ENCODE results near the gene THBS3.

The THBS3 gene

GRCh38 chr1:155183775-155184221 is 23.9 kb downstream of the THBS3 start:
- ChIA-PET POLR2A (interaction anchor here (0.9 to 1.3 kb wide), 2 partner anchors 10 to 11 kb away, joined by 8 to 11 read pairs; partner anchors contain the start of gene KRTCAP2), CTCF (interaction anchor here (1.0 to 1.9 kb wide), 2 partner anchors 10 to 11 kb away, joined by 3 to 7 read pairs; partner anchors contain the start of gene KRTCAP2)
- no peak for DNase-seq (ENCODE audit: extremely low spot score)
- TF ChIP-seq LEF1 (IDR thresholded peaks at IDR 0.05; ENCODE audit: borderline replicate concordance) (no peak), FOXK2 (IDR thresholded peaks at IDR 0.05) (no peak), BHLHE40 (IDR thresholded peaks at IDR 0.05; ENCODE audit: borderline replicate concordance) (no peak), ELF4 (IDR thresholded peaks at IDR 0.05) (no peak), TARDBP (IDR thresholded peaks at IDR 0.05) (no peak), SP1 (IDR thresholded peaks at IDR 0.05) (no peak), FOXA1 (IDR thresholded peaks at IDR 0.05) (no peak), FOXM1 (IDR thresholded peaks at IDR 0.05; ENCODE audit: borderline replicate concordance) (no peak), ZNF384 (IDR thresholded peaks at IDR 0.05) (no peak), NFRKB (IDR thresholded peaks at IDR 0.05) (no peak), ARNT (IDR thresholded peaks at IDR 0.05) (no peak), PKNOX1 (IDR thresholded peaks at IDR 0.05) (no peak)

- ChIA-PET POLR2A (no interaction called here), CTCF (interaction anchor here (0.6 kb wide), 1 partner anchor 120 kb away, joined by 3 read pairs; no protein-coding TSS in a partner anchor)
- DNase-seq (ENCODE audit: extremely low spot score): no peak
- TF ChIP-seq PKNOX1 (IDR thresholded peaks at IDR 0.05) (no peak), TARDBP (IDR thresholded peaks at IDR 0.05) (no peak), FOXK2 (IDR thresholded peaks at IDR 0.05) (no peak), ZNF384 (IDR thresholded peaks at IDR 0.05) (no peak), HDGF (IDR thresholded peaks at IDR 0.05; ENCODE audit: borderline replicate concordance) (no peak), SUZ12 (IDR thresholded peaks at IDR 0.05) (no peak), NFRKB (IDR thresholded peaks at IDR 0.05) (no peak), L3MBTL2 (conservative IDR thresholded peaks at IDR 0.05) (no peak), ELF4 (IDR thresholded peaks at IDR 0.05) (no peak), BHLHE40 (IDR thresholded peaks at IDR 0.05; ENCODE audit: borderline replicate concordance) (no peak), FOXA1 (IDR thresholded peaks at IDR 0.05) (no peak), ARNT (IDR thresholded peaks at IDR 0.05) (no peak), FOXM1 (IDR thresholded peaks at IDR 0.05; ENCODE audit: borderline replicate concordance) (no peak), SP1 (IDR thresholded peaks at IDR 0.05) (no peak), CTBP1 (IDR thresholded peaks at IDR 0.05; ENCODE audit: borderline replicate concordance) (no peak), LEF1 (IDR thresholded peaks at IDR 0.05; ENCODE audit: borderline replicate concordance) (no peak)
Observed at GRCh38 chr1:155182052-155182550, 25.6 kb downstream of the THBS3 start.

GRCh38 chr1:155181371-155182051 is 26.2 kb downstream of the THBS3 start:
- ChIA-PET CTCF (interaction anchor here (0.6 kb wide), 1 partner anchor 120 kb away, joined by 3 read pairs; no protein-coding TSS in a partner anchor), POLR2A (interaction anchor here (1.0 kb wide), 1 partner anchor 12 kb away, joined by 4 read pairs; no protein-coding TSS in a partner anchor)
- TF ChIP-seq FOXM1 (IDR thresholded peaks at IDR 0.05; ENCODE audit: borderline replicate concordance): no peak
- TF ChIP-seq FOXK2 (IDR thresholded peaks at IDR 0.05): no peak
- TF ChIP-seq SUZ12 (IDR thresholded peaks at IDR 0.05): no peak
- TF ChIP-seq FOXA1 (IDR thresholded peaks at IDR 0.05): no peak
- TF ChIP-seq BHLHE40 (IDR thresholded peaks at IDR 0.05; ENCODE audit: borderline replicate concordance): no peak
- no peak for TF ChIP-seq ZNF384 (IDR thresholded peaks at IDR 0.05)
- no peak for TF ChIP-seq PKNOX1 (IDR thresholded peaks at IDR 0.05)
- DNase-seq (ENCODE audit: extremely low spot score): no peak

GRCh38 chr1:155179112-155180031 is 28.3 kb downstream of the THBS3 start:
- DNase-seq (ENCODE audit: extremely low spot score): no peak
- POLR2A ChIA-PET: interaction anchor here (1.0 to 3.1 kb wide), 2 partner anchors 15 to 34 kb away, joined by 3 to 22 read pairs; no protein-coding TSS in a partner anchor
- no peak for TF ChIP-seq PKNOX1 (IDR thresholded peaks at IDR 0.05)
- TF ChIP-seq FOXA1 (IDR thresholded peaks at IDR 0.05): no peak
- no peak for TF ChIP-seq FOXK2 (IDR thresholded peaks at IDR 0.05)
- TF ChIP-seq SUZ12 (IDR thresholded peaks at IDR 0.05): no peak
- no peak for TF ChIP-seq ELF4 (IDR thresholded peaks at IDR 0.05)
- no peak for TF ChIP-seq L3MBTL2 (conservative IDR thresholded peaks at IDR 0.05)
- TF ChIP-seq NFRKB (IDR thresholded peaks at IDR 0.05): no peak
- TF ChIP-seq HDGF (IDR thresholded peaks at IDR 0.05; ENCODE audit: borderline replicate concordance): no peak
- no peak for TF ChIP-seq CTBP1 (IDR thresholded peaks at IDR 0.05; ENCODE audit: borderline replicate concordance)
- TF ChIP-seq ZNF384 (IDR thresholded peaks at IDR 0.05): no peak
- TF ChIP-seq BHLHE40 (IDR thresholded peaks at IDR 0.05; ENCODE audit: borderline replicate concordance): no peak
- TF ChIP-seq TARDBP (IDR thresholded peaks at IDR 0.05): no peak
- no peak for TF ChIP-seq LEF1 (IDR thresholded peaks at IDR 0.05; ENCODE audit: borderline replicate concordance)
- TF ChIP-seq SP1 (IDR thresholded peaks at IDR 0.05): no peak
- TF ChIP-seq FOXM1 (IDR thresholded peaks at IDR 0.05; ENCODE audit: borderline replicate concordance): no peak
- CTCF ChIA-PET: no interaction called here

All from HEK293T (cell line).